Skin epidermis (tissue), 12 donors: ENCODE data around the gene PDE8A.

ENCODE experiments used
- H3K27ac ChIP-seq, 21 experiments: fragments of 200-600 bp; sonication (generic) in 11 of 21; one replicate each; pipeline ENCODE4 v1.5.0; 2020; ENCODE audit warnings: mild to moderate bottlenecking in 3 of 21, inconsistent platforms in 2 of 21, moderate library complexity in 2 of 21
- H3K4me3 ChIP-seq, 7 experiments: fragments of 200-600 bp; sonication (generic) in 2 of 7; one replicate each; pipeline ENCODE4 v1.5.0; 2020; ENCODE audit warnings: inconsistent platforms in 2 of 7, mild to moderate bottlenecking in 2 of 7, moderate library complexity in 1 of 7

PDE8A gene

DNA sequence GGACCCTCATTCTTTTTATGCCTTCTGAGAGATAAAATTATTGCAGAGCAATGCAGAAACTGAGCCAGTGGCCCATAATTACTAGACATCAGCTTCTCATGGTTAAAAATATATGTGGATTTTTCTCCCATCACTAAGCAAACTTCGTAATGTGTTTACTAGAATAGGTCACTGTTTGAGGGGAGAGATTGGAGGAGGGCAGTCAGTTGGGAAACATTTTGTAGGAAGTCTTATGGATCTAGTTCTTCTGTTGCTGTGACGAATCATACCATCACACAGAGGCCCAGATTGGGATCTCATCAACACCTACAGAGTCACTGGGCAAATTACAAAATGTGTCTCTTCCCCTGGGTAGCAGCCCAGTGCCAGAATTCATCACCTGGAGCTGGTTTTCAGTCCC is 81.4 kb downstream of the PDE8A start:
- H3K27ac ChIP-seq = no peak overlapping the region
- no peak overlapping the region for H3K4me3 ChIP-seq

DNA sequence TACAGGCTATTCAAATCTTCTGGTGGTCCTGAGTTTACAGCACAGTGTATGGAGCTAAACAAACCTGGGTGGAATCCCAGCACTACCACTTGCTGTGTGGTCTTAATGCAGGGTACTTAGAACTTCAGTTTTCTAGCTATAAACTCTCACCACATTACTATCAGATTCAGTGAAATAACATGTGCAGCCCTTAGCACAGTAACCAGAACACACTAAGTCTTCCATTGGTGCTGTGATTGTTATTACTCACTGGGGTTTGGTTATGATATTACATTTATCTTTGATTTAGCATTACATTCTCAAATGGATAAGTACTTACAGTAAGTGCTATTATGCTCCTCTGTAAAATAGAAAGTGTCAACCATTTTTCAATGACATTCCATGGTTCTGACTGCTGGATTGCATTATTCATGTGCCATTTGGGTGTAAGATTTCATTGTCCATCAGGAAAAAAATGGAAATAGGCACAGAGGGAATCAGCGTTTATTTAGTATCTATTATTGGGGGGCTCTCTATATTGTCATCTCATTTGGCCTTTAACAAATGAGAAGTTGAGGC is 81.9 kb downstream of the PDE8A start:
- H3K27ac ChIP-seq = no peak overlapping the region
- H3K4me3 ChIP-seq = no peak overlapping the region

DNA sequence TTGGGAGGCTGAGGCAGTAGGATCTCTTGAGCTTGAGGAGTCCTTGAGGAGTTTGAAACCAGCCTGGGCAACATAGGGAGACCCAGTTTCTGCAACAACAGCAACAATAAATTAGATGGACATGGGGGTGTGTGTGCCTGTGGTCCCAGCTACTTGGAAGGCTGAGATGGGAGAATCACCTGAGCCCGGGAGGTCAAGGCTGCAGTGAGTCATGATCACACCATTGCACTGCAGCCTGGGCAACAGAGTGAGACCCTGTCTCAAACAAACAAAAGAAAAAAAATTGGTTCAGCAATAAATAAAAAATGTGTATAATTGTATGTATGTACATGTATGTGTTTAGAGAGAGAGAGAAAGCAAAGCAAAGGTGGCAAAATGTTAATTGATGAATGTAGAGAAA is 83.1 kb downstream of the PDE8A start:
- Histone ChIP-seq H3K27ac (no peak overlapping the region), H3K4me3 (no peak overlapping the region)

DNA sequence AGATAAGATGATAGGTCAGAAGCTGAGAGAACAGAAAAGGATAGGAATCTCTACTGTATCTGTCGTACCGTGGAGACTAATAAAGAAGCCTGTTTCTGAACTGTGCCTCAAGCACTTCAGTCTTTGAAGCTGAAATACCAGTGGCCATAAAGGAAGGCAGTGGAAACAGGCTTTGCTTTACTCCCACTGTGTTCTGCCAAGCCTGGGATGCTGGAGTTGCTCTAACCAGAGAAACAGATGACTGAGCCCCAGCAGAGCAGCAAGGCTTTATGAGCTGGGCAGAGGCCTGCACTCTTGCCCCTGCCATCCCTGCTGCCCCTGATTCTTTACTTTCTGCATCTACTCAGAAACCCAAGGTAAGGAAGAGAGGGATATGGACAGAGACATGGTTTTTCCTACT is 89.4 kb downstream of the PDE8A start:
- Histone ChIP-seq H3K4me3 (no peak overlapping the region), H3K27ac (no peak overlapping the region)

DNA sequence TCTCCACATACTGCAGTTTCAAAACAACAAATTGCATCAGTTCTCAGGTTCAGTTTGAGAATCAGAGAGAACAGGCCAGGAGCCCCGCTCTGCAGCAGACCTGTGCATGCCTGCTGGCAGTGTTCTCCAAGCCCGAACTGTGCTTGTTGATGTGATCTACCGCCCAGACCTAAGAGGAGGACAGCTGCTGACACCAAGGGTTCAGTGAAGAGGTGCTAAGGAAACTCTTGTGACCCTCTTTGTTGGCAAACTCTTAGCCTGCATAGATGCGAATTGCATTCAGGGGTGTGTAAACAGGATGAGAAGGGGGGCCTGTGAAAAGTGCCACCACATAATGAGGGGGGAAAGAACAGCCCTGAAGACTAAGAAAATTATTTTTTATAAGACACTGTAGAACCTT is 89.8 kb downstream of the PDE8A start:
- Histone ChIP-seq H3K4me3 (no peak overlapping the region), H3K27ac (no peak overlapping the region)

DNA sequence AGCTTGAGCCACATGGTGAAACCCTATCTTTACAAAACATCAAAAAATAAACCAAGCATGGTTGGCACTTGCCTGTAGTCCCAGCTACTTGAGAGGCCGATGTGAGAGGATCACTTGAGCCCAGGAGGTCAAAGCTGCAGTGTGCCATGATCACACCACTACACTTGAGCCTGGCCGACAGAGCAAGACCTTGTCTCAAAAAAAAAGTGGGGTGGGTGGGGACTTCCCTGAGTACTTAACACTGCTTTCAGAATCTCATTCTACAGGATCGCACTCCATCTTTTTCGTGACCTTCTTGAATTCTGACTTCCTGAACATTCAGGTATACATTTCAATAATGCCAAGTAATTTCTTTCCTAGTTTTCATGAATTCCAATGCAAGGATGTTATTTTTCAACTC is 91.3 kb downstream of the PDE8A start:
- no peak overlapping the region for H3K27ac ChIP-seq

DNA sequence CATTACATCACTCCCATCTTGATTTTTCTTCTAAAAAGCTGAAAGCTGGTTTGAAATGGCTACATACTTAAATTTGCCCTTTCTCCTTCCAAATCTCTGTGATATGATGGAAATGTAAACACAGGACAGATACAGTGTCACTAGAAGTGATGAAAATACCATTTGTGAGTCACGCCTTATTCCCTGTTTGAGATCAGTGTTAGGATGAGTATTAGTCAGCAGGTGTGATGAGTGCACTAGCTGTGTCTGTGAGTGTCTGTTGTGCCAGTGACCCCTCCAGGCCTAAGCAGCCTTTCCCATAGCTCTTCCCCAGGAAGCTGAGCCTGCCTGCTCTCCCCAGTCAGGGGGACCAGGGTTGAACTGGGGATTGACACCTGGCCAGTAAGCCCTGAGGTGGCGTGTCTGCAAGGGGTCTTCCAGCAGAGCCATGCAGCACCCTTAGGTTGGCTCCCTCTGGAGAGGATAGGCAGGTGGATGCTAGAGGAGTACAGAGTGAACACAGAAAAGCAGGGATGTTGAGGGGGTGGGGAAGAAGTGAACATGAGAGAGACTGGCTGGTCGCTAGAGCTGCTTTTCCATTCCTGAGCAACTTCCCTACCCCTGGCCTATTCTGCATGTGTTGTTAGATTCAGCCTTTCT is 92.0 kb downstream of the PDE8A start:
- H3K4me3 ChIP-seq = no peak overlapping the region
- no peak overlapping the region for H3K27ac ChIP-seq

More for the DNA sequence above, 91.3 kb downstream of the PDE8A start:
- H3K4me3 ChIP-seq = no peak overlapping the region

DNA sequence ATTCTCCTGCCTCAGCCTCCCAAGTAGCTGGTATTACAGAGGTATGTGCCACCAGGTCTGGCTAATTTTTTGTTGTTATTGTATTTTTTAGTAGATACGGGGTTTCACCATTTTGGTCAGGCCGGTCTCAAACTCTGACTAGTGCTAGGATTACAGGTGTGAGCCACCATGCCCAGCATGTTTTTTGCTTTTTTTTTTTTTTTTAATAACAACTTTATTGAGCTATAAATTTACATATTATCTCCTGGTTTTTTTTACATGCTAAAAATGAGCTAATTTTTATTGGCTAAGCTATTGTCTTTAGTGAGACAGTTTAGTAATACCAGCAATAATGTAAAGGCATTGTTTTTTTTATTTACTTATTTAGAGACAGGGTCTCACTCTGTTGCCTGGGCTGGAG is 105.2 kb downstream of the PDE8A start:
- H3K27ac ChIP-seq = no peak overlapping the region
- no peak overlapping the region for H3K4me3 ChIP-seq

DNA sequence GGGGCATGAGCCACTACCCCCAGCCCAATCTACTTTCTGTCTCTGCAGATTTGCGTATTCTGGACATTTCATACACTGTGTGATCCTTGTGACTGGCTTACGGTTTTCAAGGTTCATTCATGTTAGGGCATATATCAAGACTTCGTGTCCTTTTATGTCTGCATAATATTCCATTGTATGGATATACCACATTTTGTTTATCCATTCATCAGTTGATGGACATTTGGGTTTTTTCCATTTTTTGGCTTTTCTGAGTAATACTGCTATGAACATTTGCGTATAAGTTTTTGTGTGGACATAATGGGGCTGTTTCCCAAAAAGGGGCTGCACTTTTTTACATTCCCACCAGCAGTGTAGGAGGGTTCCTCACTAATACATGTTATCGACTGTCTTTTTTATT is 106.6 kb downstream of the PDE8A start:
- Histone ChIP-seq H3K4me3 (no peak overlapping the region), H3K27ac (no peak overlapping the region)

DNA sequence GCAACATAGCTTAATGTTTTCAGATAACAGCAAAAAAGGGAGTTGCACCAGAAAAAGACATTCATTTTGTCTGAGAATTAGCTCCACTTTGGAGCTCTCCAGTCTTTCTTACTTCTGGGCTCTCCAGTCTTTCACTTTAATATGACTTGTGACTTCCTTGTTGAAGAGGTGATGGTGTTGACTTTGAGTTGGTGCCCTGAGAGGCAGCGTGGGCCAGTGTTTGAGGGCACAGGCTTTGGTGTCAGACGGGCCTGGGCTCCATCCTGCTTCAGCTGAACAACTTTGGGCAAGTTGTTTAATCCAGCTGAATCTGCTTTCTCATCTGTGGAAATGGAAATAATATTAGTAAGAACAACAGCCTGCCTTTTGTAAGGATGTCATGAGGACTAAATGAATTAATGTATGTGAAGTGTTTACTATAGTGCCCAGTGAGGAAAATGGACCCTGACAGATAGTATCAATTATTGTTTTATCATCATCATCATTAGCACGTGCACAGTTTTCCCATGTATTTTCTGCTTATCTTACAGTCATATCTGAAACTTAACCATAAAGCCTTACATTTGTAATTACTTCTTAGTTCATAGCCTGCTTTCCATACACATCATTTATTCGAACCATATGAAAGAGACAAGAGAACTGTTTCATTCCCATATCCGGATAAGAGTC is 108.4 kb downstream of the PDE8A start:
- H3K4me3 ChIP-seq = no peak overlapping the region
- no peak overlapping the region for H3K27ac ChIP-seq

DNA sequence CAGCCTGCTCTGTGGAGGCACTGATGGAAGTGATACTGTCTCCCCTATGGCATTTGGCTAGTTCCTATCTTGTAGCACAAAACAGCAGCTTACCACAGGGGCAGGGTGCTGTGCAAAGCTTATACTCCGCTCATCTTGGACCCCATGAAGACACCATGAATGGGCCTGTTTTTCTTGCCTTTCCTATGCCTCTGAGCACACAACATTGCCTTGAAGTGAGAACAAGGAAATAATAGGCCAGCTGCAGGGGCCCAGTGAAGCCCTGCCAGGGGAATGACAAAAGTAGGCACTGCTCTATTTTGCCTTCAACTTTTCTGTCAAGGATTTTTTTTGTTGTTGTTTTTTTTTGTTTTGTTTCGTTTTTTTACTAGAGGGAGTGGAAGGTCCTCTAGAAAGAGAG is 110.3 kb downstream of the PDE8A start:
- Histone ChIP-seq H3K4me3 (no peak overlapping the region), H3K27ac (no peak overlapping the region)

DNA sequence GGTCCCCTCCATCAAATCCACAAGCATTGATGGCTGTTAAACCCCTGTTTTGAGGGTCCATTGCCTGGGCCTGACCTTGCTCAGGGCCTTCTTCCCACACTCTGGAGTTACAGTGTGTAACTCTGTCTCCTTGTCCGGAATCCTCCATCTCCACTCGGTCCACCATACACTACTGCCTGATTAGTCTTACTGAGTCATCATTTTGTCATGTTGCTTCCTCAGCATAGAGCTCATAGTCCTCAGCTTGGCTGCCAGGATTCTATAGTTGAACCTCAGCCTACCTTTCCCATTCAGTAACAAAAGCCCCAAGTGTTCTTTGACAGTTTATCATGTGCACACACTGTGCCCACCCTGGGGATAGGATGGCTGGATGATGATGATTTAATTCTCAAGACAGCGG is 113.0 kb downstream of the PDE8A start:
- Histone ChIP-seq H3K4me3 (no peak overlapping the region), H3K27ac (no peak overlapping the region)

DNA sequence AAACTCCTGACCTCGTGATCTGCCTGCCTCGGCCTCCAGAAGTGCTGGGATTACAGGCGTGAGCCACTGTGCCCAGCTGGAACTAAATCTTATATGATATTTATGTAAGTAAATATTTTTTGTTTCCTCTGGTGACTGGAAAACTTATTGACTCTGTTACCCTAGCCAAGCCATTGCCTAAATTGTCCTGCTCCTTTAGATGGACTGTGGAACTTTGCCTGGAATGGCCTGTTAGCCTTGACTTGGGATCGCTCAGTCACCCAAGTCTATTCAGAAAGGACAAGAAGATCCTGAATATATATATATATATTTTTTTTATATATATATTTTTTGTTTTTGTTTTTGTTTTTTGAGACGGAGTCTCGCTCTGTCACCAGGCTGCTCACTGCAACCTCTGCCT is 113.9 kb downstream of the PDE8A start:
- Histone ChIP-seq H3K27ac (no peak overlapping the region), H3K4me3 (no peak overlapping the region)

DNA sequence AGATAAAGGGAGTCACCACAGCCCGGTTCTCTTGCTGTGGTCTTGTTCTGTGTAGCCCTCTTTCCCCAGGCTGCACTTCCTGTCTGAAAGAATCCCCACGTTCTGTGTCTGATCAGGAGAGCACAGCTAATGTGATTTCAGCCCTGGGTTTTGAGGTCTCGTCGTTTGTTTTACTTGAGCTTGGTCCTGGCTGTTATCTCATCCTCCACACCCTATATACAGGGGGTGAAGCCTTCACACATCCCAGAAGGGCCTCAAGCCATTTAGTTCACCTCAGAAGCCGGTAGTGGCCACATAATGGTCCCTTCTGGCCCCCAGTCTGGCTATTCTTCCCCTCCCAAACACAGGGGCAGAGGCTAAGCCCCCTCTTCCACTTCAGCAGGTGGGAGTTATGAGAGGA is 115.6 kb downstream of the PDE8A start:
- no peak overlapping the region for H3K27ac ChIP-seq
- no peak overlapping the region for H3K4me3 ChIP-seq

DNA sequence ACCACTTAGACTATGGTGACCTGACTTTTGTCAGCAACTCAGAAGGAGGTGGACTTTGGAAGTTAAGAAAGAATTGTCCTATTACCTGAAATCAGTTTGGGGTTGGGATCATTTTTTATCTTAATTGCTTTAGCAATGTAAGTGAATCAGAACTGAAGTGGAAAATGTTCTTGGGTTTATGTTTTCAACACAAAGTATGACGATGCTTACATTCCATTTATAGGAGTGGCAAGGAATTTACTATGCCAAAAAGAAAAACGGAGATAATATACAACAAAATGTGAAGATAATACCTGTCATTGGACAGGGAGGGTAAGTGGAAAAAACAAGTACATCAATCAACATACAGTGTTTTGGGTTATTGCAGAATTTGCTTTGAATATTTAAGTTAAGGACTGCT is 116.1 kb downstream of the PDE8A start:
- Histone ChIP-seq H3K27ac (no peak overlapping the region), H3K4me3 (no peak overlapping the region)

DNA sequence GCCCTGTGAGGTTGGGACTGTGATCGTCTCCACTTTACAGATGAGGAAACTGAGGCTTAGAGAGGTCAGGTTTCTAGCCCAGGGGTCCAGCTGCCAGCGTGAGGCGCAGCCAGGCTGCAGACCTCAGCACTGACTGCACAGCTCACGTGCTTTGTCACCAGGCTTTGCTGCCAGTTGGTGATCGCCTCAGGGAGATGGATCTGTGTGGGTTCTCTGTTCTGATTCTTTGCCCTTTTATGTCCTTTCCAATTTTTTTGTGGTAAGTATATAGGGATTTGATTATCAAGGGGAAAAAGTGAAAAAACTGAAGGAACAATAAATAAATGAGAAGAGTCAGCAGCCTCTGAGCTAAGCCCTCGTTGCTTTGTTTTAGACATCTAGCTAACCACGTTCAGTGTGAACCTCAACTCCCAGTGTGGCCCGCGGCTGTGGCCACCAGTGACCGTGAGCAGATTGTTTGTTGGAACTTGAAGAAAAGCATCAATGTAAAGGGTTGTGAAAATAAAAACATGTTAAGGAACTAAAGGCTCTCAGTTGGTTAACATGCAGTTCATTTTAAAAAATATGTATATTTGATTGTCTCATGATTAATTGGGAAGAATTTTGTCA is 117.6 kb downstream of the PDE8A start:
- Histone ChIP-seq H3K4me3 (no peak overlapping the region), H3K27ac (no peak overlapping the region)

DNA sequence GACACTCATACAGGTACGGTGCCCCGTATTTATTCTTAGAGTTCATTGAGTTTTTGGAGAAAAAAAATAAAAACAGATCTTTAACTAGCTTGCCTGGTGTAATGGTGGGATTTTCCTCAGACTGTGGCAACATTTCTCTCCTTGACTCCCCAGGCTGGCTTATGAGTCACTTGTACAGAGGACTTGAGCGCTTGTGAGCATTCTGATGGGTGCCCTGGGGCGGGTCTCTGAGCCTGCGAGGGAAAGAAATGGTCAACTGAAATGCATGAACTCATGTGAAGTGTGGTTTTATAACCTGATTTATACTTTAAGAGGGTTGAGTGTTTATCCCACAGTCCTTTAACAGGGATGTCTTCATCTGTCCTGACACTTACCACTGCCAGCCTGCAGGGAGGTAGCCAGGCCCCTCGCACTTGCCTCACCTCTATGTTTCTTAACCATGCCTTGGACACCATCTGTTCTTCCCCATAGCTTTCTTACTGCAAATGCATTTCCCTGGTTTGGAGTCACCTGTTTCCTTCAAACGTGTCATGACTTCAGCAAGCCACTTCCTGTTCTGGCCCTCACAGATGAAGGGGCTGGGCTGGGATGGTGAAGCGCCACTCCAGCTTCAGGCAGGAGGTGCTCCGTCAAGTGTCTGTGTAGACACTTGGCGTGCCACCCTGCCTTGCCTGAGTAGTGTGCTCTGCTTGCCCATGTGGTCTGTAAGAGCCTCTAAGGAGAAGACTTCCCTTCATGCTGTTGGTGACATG is 118.7 kb downstream of the PDE8A start:
- H3K4me3 ChIP-seq = no peak overlapping the region
- peak overlapping the region in 1 of 21 experiments; percentile 16 for H3K27ac ChIP-seq

DNA sequence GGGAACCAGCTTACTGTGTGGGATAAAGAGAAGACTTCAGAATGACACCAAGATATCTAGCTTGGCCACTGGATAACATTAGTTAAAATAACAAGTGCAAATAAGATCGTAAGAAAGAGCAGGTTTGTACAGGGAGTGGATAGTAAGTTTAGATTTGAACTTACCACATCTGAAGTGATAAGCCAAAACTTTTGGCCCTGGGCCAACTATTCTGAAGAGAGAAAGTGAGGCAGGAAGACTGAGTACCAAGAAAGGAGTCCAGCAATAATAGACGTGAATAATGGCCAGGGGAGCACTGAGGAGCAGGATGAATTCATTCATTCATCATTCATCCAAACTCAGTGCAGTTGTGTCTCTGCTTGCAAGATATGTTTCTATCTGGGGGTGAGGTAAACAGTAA is 122.9 kb downstream of the PDE8A start:
- Histone ChIP-seq H3K4me3 (no peak overlapping the region), H3K27ac (no peak overlapping the region)

DNA sequence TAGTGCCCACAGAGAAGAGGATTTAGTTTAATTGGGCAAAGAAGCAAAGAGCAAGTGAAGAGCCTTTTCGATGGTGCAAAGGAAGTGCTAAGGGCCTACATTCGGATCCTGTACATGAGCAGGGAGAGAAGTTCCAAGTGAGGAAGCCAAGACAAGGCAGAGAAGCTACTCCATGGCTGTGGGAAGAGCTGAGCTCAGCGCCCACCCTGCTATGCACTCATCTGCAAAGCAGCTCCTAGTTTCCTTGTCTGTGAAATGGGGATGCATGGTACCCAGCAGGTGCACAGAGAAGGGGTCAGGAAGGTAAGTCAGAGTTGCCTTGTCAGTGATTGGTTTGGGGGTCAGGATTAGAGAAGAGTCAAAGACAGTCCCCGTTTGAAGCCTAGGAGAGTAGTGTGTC is 126.5 kb downstream of the PDE8A start:
- Histone ChIP-seq H3K27ac (no peak overlapping the region), H3K4me3 (no peak overlapping the region)

DNA sequence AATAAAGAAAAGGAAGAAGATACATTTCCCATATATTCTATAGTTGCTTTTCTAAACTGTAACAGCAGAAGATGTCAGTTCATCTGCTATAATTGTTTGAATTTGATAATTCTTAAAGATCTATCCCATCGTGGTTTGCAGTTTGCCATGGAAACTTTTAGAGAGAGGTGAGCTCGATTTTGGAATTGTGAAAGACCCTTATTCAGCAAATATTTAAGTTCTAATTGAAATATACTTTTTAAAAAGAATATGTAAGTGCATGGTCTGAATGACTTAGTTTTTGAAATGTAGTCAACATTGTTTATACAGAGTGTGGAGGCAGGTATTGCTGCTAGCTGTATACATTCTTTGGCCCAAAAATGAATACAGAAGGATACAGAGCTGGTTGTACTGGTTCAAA is 127.7 kb downstream of the PDE8A start:
- no peak overlapping the region for H3K4me3 ChIP-seq
- no peak overlapping the region for H3K27ac ChIP-seq

DNA sequence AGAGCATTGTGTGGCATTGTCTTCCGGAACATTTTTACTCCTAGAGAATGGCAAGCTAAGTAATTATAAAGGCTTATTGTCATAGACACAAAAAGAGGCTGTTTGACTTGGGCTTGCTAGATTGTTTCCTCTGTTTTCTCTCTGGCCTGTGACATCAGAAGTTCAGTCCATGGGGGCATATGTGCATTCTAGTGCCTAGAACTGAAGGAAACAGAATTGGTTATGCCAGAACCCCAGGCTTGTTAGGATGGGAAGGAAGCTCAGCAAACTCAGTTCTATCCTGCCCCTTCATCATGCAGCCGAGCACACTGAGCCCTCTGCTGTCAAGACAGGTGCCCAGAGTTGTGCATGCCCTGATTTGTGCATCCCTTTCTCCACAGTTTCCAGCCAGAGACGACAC is 131.3 kb downstream of the PDE8A start:
- H3K27ac ChIP-seq = no peak overlapping the region
- H3K4me3 ChIP-seq = no peak overlapping the region
